ENCODE results near the gene FBN2.
"Not testable (repeated sequence)": the region's sequence is repeated elsewhere in the genome, so short reads cannot be mapped to it uniquely, and the experiment has no call there.

The FBN2 gene

GRCh38 chr5:128534726-128535125 lies 3.3 kb downstream of the FBN2 start:
- DNase-seq (ENCODE audit: low spot score), result no peak

GRCh38 chr5:128532776-128533175 lies 5.3 kb downstream of the FBN2 start:
- no peak for DNase-seq (ENCODE audit: low spot score)

- no peak for DNase-seq (ENCODE audit: low spot score)
Measured at GRCh38 chr5:128532127-128532526, 5.9 kb downstream of the FBN2 start.

GRCh38 chr5:128528637-128529255 lies 9.3 kb downstream of the FBN2 start:
- no peak for DNase-seq (ENCODE audit: low spot score)

GRCh38 chr5:128528126-128528525 lies 9.9 kb downstream of the FBN2 start:
- DNase-seq (ENCODE audit: low spot score), result no peak

GRCh38 chr5:128527077-128527476 lies 11.0 kb downstream of the FBN2 start:
- DNase-seq (ENCODE audit: low spot score), result no peak

GRCh38 chr5:128522336-128522735 lies 15.7 kb downstream of the FBN2 start:
- no peak for DNase-seq (ENCODE audit: low spot score)

- no peak for DNase-seq (ENCODE audit: low spot score)
Measured at GRCh38 chr5:128519827-128520226, 18.2 kb downstream of the FBN2 start.

- no peak for DNase-seq (ENCODE audit: low spot score)
Measured at GRCh38 chr5:128516978-128517377, 21.1 kb downstream of the FBN2 start.

- no peak for DNase-seq (ENCODE audit: low spot score)
Measured at GRCh38 chr5:128513806-128514205, 24.2 kb downstream of the FBN2 start.

- no peak for DNase-seq (ENCODE audit: low spot score)
Measured at GRCh38 chr5:128512894-128513293, 25.2 kb downstream of the FBN2 start.

- DNase-seq (ENCODE audit: low spot score), result no peak
Measured at GRCh38 chr5:128506643-128507042, 31.4 kb downstream of the FBN2 start.

- DNase-seq (ENCODE audit: low spot score), result not testable (repeated sequence)
Measured at GRCh38 chr5:128503727-128504126, 34.3 kb downstream of the FBN2 start.

GRCh38 chr5:128498844-128499455 lies 39.1 kb downstream of the FBN2 start:
- no peak for DNase-seq (ENCODE audit: low spot score)

GRCh38 chr5:128494516-128494915 lies 43.5 kb downstream of the FBN2 start:
- DNase-seq (ENCODE audit: low spot score), result no peak

- no peak for DNase-seq (ENCODE audit: low spot score)
Measured at GRCh38 chr5:128493657-128494329, 44.3 kb downstream of the FBN2 start.

- DNase-seq (ENCODE audit: low spot score), result no peak
Measured at GRCh38 chr5:128491291-128491690, 46.8 kb downstream of the FBN2 start.

- DNase-seq (ENCODE audit: low spot score), result no peak
Measured at GRCh38 chr5:128490761-128491160, 47.3 kb downstream of the FBN2 start.

GRCh38 chr5:128487041-128487440 lies 51.0 kb downstream of the FBN2 start:
- DNase-seq (ENCODE audit: low spot score), result no peak

GRCh38 chr5:128483738-128484137 lies 54.3 kb downstream of the FBN2 start:
- no peak for DNase-seq (ENCODE audit: low spot score)

GRCh38 chr5:128480906-128481633 lies 57.0 kb downstream of the FBN2 start:
- DNase-seq (ENCODE audit: low spot score), result no peak

GRCh38 chr5:128480158-128480557 lies 57.9 kb downstream of the FBN2 start:
- no peak for DNase-seq (ENCODE audit: low spot score)
